ENCODE data around the gene NXN.
"Not testable (repeated sequence)": the region's sequence is repeated elsewhere in the genome, so short reads cannot be mapped to it uniquely, and the experiment has no call there.

Gene NXN

DNA sequence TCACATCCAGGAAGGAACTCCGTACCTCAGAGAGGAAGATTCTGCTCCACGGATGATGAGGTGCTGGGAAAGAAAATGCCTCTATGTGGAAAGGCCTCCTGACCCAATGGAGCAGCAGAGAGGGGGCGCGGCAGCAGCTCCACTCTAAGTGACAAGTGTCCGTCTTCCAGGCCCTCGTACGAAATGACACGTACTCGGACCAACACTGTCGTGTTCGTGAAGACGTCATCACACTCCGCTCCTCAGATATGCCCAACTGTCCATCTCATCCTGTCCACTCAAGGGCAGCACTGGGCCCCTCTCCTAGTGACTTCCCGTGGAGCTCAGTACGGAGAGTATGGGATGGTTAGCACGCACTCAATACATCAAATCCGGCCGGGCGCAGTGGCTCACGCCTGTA lies 165.2 kb downstream of the NXN start:
- no peak for DNase-seq

DNA sequence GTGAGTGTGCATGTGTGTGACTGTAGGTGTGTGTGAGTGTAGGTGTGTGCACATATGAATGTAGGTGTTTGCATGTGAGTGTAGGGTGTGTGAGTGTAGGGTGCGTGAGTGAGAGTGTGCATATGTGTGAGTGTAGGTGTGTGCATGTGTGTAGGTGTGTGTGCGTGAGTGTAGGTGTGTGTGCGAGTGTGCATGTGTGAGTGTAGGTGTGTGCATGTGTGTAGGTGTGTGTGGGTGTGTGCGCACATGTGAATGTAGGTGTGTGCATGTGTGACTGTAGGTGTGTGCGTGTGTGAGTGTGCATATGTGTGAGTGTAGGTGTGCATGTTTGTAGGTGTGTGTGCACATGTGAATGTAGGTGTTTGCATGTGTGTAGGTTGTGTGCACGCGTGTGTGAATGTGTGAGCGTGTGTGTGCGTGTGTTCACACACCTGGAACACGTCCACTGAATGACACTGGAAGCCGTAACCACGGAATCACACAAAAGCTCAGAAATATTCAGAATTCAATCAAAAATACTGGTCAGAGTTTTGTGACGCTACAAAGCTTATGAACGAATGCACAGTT lies 166.9 kb downstream of the NXN start:
- no peak for DNase-seq

DNA sequence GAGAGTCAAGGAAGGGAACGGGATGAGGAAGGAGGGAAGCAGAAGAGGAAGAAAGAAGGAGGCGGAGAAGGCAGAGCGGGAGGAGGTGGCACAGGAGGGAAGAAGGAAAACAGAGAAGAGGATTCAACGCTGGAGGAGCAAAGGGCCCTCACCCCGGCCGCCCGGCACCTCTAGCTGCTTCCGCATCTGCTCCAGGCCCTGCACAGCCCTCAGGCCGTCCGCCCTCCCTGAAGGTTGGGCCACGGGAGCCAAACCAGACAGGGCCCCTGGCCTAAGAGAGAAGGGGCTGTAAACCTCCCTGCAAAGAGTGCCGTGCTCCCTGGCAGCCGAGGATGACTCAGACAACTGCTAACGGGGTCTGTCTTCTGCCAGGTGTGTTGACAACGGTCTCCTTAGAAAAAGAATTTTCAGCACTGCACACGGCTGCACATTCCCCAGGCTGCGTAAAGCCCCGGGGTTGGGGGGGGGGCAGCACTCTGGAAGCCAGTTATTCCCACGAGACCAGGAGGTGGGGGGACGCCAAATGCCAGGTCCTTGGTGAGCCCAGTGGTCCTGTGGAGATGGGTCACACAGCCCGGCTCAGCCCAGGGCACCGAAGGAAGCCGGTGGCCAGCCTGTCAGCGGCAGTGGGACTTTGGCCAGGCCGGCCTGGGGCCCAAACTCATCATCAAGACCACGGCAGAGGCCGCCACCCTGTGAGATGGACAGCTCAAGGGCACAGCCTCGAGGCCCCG lies 168.4 kb downstream of the NXN start:
- no peak for DNase-seq

DNA sequence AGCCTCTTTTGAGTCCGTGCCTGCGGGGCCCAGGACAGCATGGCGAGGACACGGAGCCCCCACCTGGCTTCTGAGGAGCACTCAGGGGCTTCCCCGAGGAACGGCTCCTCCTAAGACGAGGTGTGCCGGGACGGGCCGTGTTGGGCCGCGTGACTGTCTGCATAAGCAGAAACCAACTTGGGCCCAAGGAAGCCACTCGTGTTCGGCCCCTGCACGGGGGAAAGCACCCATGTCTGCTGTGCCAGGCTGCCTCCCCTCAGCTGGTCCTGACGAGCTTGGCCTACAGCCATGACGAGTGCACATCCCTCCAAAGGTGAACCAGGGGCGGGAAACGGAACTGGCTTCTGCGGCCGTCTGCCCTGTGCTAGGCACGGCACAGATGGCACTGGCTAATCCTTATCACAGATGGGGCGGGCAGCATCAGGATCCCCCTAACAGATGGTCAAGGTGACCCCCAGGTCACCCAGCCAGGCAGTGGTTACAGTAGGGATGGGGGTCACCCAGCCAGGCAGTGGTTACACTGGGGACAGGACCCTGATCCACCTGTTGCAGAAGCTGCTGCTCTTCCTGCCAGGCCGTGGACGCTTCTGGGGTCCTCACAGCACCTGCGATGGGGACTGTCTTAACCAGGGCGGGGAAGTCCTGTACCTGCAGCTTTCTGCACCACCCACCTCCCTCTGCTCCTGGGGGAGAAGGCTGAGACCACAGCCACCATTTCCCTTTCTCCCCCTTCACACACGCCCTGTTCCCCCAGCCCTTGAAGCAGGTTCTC lies 171.9 kb downstream of the NXN start:
- DNase-seq = no peak

DNA sequence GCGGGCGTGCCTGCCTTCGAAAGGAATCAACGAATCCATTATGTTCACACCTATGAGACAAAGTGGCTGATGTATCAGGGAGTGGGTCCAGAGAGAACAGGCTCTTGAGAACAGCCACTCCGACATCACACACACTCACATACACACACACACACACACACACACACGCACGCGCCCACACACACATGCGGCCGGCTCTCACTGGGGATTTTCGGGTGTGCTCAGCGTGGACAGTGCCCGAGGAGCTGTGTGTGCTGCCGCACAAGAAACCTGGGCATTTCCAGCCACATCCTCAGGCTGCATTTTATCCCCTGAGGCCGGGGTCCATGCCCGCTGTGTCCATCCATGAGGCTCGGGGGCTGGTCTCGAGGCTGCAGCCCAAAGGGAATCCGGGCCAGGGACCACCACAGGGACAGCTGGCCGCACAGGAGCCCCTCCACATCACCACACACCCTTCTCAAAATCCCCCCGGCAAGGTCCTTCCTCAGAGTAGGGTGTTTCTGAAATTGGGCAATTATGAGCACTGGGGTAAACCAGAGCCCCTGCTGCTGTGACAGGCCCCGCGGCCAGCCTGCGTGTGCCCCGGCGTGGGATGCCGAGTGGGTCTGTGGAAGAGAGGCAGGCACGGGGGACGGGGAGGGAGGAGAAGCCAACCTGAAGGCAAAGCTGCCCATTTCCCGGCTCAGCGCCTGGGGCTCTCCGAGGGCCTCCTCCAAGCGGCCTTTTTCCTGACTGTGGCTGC lies 172.6 kb downstream of the NXN start:
- peak; percentile 61 for DNase-seq

DNA sequence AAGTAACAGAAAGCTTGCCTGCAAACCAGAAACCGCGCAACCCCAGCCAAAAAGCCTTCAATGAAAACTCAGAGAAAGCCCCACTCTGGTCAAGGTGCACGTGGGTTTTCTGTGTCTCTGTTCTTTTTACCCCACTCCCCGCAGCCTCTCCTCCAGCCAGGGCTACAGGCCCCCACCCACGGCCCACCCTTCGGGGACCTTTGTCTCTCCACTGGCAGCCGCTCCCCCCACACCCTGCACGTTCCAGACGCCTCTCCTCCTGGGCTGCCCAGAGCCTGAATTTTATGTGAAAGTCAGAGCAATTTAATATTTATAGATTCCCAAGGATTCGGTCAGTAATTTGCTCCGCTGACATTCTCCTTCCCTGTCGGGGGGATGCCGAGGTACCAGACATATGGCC lies 173.2 kb downstream of the NXN start:
- no peak for DNase-seq

DNA sequence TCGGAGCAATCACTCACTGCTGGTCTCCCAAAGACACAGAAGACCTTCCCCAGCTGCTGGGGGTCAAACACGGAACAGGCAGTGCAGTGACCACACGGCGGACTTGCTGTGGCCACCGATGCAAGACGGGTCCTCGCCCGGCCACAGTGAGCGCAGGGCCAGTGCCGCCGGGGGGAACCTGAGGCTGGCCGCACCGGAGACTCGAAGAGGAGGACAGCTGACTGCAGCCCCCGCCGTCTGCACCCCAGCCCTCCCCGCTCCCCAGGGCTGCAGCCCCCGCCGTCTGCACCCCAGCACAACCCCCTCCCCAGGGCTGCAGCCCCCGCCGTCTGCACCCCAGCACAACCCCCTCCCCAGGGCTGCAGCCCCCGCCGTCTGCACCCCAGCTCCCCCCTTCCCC lies 173.7 kb downstream of the NXN start:
- DNase-seq = not testable (repeated sequence)

DNA sequence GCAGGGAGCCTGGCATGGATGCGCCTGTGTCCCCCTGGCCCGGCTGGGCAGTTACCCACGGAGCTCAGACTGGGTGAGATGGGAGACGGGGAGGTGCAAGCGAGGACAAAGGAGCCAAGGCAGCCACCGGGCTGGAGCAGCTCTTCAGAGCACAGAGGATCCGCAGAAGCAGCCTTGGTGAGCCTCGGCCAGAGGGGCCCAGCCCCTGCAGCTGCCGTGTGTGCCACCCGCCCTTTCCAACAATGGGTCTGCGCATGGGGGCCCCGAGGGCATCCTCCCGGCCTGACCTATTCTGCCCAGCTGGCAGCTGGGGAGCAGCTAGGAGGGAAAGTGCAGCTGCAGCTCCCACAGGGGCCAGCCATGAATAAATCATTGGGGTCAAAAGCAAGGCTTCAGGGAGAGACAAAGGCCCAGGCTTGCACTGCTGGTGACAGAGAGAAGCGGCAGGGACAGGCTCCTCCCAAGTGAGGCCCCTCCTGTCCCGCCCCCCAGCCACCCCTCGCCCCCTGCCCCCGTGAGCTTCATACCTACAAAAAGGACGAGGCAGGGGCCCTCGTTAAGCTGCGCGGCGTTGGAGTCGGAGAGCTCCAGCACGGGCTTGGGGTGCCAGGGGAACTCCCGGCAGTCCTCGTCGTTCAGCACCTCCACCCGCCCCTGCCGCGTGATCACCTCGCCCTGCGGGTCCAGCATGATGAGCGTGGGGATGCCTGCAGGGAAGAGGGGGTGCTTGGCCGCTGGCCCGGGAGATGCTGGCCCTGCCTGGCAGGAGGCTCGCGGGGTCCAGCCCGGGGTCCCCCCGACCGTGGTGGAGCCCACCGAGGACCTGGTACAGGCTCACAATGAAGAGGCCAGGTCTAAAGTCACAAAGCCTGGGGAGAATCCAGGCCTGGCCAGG lies 174.8 kb downstream of the NXN start:
- DNase-seq = peak; percentile 88

DNA sequence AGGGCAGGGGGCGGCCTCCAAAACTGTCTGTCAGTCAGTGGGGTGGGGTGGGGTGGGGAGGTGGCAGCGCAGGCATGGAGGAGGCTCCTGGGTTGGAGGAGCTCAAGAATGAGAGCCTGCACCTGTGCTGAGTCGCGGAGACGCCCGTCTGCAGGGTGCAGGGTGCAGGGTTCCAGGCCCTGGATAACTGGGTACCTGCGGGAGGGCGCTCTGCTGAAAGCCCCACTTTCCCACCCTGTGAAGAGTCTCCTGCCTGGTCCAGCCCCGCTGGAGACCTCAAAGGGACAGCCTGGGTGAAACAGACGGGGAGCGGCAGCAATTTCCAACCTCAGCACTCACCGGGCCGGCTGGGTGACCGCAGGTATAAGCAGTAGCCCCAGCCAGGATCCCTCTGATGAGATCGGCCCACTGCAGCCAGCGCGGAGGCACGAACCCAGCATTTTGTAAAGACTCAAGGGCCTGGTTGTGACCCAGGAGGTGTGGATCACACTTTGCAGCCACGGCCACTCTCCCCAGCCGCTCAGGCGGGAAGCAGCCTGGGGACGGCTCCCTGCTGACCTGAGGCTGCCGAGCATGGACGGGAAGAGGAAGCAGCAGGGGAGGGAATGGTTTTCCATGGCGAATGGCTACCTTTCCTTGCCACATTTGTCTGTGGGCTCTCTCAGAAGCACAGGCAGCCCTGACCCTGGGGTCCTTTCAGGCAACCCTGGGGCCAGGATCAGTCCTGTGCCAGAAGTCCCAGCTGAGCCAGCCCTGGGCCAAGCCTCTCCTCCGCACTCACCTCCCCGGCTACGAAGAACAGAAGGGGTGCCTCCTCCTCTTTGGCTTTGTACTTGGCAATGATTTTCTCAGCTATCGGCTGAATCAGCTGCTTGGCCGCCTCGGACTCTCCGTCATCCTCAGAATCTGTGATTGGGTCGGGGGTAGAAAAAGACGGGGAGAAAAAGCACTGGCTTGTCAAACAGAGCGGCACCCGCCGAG lies 176.4 kb downstream of the NXN start:
- peak; percentile 38 for DNase-seq

DNA sequence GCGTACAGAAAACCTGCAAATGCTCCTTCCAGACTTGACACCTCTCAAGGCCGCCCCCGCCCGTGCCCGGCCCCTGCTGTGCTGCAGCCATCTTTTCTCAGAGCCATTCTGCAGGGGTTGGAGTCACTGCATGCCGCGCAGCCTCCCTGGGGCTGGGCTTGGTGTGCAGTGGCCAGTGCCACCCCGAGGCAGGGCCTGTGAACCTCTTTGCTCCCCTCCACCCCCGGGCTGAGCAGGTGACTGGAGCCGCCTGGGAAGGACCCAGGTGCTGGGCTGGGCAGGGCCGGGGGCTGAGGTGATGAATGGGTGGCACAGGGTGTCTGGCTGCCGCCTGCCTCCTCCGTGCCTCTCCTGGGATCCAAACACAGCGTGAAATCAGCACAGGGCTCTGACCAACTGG lies 177.1 kb downstream of the NXN start:
- no peak for DNase-seq

DNA sequence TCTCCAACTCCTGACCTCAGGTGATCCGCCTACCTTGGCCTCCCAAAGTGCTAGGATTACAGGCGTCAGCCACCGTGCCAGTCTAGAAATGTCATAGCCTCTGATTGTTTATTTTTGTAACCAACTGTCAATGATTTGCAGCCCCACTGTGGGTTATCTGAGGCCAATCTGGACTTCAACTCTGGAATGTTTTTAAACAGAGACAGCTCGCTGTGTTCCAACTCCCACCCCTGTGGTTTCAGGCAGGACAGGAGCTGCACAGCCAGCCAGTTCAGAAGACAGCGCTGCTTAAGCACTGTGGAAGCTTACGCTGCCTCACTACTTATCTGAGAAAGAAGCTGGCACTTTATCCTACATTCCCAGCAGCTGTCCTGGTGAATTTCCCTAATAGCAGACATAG lies 177.9 kb downstream of the NXN start:
- DNase-seq = no peak

DNA sequence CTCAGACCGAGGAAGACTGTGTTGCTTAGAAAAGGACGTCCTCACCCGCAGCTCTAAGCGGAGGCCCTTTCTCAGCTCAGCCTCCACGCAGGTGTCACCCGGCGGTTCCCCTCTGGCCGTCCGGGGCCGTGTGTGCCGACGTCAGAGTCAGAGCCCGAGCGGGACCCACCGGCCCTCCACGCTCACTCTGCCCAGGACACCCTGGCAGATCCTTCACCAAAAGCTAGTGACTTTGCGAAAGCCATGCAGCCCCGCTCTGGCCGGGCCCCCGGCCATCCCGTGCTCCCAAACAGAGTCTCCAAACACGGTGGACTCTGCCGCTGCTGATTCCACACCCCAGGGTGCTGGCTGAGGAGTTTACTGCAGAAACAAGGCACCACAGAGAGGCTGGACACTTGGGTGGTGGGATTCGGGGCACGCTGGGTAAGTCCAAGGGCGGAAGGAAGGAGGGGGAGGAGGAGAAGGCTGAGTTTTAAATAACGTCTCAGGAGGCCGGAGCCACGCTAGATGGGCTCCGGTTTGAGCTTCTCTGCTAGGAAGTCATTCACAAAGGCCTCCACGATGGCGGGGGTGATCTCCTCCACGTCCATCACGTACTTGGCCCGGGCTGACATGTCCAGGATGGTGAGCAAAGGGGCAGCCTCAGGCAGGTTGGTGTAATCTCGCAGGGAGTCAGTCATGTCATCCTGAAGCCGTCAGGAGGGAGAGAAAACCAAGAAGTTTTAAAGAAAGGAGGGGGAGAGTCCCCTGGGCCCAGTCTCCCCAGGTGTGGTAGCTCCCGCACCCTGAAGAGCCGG lies 178.9 kb downstream of the NXN start:
- no peak for DNase-seq

DNA sequence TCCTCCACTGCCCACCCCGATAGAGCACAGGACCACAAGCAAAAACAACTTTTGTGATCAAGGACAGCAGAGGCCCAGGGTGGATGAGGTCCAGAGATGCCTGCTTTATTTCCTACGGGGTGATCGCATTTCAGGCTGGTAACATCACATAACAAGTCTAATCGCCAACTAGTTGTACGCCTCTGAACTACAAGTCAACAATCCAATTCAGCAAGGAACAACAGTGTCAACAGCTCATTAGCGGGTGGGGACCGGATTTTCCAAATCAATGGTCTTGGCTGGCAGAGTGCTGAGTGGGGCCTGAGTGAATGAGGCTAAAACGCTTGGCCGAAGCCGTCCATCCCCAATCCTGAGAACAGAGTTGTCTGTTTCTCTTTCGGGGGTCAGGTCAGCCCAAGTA lies 180.3 kb downstream of the NXN start:
- no peak for DNase-seq

DNA sequence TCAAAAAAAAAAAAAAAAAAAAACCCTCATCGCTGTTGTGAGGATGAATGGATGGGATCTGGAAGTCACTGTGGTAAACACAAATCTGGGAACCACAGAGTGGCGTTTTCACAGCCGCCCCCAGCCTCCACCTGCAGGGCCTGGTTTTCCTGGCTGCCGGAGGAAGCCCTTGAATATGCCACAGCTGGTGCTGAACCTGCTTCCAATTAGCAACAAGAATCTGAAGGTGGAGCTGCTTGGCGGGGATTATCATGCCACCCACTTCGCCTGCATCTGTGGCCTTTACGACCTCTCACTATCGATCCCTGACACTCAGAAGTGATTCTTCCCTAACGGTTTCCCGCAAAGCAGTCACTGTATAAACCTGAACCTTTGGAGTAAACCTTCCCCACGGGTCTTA lies 181.3 kb downstream of the NXN start:
- DNase-seq = peak; percentile 54

DNA sequence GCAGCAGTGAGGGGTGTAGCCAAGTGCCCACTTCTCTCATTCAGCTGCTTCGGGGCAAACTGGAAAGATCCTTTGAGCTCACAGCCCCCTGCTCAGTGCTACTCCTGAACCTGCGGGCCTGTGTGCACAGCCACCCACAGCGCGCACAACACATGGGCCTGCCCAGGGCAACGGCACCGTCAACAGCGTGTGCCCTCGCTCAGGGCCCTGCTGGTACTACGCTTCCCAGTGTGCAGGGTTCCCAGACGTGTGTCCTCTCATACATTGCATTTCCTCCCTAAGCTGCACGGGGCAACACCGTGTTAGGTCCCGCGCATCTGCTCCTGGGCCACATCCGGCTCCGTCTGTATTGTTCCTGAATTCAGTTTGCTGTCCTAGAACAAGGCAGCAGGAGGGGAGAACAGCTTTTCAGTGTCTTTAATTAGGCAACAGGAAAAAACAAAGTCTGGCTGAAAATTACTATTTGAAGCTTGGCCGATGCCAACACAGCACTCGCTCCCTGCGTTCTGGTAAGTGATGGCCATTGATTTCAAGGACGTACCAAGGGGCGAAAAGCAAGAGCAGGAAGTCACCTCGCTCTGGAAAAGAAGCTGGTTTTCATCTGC lies 182.2 kb downstream of the NXN start:
- DNase-seq = no peak

DNA sequence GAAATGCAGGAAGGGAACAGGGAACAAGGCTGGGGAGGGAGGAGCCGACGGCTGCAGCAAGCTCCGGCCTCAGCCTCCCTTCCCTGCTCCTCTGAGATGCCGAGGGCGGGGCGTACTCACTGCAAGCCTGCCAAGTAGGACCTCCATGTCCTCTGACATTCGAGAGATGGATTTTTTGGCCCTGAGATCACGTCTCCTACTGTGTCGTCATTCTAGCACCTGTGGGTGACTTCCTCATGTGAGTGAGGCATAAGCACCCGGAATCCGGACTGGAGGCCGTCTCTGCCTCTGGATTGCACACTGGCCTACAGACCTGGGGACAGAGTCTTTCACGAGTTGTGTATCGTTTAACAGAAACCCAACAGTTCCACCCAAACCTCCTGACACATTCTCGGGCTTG lies 183.0 kb downstream of the NXN start:
- DNase-seq = no peak

DNA sequence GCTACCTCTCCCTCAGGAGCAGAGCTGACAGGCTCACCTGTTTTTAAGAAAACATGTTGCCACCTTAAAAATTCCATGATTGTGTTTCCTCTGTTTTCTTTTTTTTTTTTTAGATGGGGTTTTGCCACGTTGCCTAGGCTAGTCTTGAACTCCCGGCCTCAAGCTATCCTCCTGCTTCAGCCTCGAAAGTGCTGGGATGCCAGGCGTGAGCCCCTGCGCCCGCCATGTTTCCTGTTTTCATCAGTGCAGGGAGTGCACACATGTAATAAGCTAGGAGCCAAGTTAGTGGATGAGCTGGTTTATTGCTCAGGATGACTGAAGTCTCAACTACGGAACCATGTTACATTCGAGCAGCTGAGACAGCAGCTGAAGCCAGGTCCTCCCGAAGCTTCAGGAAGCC lies 183.9 kb downstream of the NXN start:
- no peak for DNase-seq

DNA sequence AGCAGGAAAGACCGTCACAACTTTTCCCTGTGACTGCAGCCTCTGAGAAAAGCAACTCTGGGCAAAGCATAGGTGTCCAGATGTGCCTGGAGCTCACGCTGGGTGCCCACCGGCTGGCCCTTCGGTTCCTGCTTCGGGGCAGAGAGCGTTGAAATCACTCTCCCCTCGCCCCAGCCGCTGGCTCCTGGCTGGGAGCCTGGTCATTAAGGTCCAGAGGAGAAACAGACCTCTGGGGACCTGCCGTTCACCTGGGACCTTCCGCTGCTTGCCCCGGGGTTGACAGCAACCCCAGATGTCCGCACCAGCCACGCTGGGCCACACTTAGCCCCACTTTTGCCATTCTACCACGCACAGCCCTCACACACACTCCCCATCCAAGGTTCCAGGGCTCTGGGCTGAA lies 184.3 kb downstream of the NXN start:
- no peak for DNase-seq

DNA sequence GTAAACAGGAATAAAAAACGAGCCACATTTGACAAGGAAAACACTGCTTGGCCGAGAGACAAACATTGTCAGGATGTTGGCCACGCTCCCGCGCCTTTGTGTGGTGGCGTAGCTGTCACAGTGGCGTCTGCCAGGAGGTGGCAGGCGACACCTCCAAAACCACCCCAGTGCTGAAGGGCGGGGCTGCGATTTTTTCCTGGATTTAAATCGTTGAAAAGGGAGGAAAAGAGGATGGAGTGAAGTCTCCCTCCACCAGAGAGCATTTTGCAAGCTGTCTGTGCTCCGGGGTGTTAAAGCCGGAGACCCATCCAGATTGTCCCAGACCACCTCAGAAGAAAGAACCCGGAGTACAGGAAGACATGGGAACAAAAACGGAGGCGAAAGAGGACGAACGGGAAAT lies 184.7 kb downstream of the NXN start:
- DNase-seq = peak; percentile 93

DNA sequence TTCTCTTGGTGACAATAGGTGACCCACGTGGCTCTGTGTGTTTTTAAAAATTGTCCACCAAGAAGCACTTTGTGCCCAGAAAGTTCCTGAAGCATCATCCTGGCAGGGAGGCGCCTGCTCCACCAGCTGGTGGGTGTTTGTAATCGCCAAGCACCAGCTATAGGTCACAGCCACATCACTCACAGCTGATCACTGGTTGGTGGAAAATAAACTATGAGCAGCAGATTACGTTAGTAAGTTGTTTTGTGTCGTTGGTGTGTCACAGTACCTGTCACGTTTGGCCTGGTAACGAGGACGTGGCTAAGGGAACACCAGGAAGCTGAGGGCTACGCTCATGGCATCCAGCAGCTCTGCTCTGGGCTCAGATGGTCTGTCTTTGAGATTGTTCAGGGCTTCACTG lies 187.3 kb downstream of the NXN start:
- DNase-seq = no peak
